Astrocyte (in vitro differentiated cells and primary cell): Measurements from ENCODE around the gene CDYL. TPM values are rescaled to one million over a fixed set of nuclear protein-coding genes. Genes with fewer than 3 reads are reported as not detected.

Experiments used
- DNase-seq: peaks from one replicate; pipeline ENCODE4 v3.0.0-alpha.2; 2010; ENCODE audit warnings: low read depth
- FAIRE-seq: peaks from 2 replicates; lab custom pipeline; 2011; peaks lifted over from hg19 to GRCh38; lab: Jason Lieb, UNC
- H2AFZ ChIP-seq: 2 replicates; pipeline ENCODE4 v1.6.0; 2012; ENCODE audit warnings: low read depth, low read length, inconsistent platforms
- H3K27ac ChIP-seq: 2 replicates; pipeline ENCODE4 v1.5.1; 2011; ENCODE audit warnings: low read depth, low read length, inconsistent platforms
- H3K27me3 ChIP-seq: 2 replicates; pipeline ENCODE4 v1.6.0; 2011; ENCODE audit warnings: low read length, inconsistent platforms; ENCODE audit not compliant: insufficient read depth
- H3K36me3 ChIP-seq: 2 replicates; pipeline ENCODE4 v1.5.1; 2011; ENCODE audit warnings: low read length, inconsistent platforms; ENCODE audit not compliant: insufficient read depth
- H3K4me1 ChIP-seq: 2 replicates; pipeline ENCODE4 v1.5.1; 2011; ENCODE audit warnings: low read length, inconsistent platforms; ENCODE audit not compliant: insufficient read depth
- H3K4me2 ChIP-seq: 2 replicates; pipeline ENCODE4 v1.6.0; 2012; ENCODE audit warnings: low read length, inconsistent platforms
- H3K4me3 ChIP-seq: 2 replicates; pipeline ENCODE4 v1.5.1; 2011; ENCODE audit warnings: low read depth, mild to moderate bottlenecking, low read length, inconsistent platforms; ENCODE audit not compliant: insufficient read depth
- H3K79me2 ChIP-seq: 2 replicates; pipeline ENCODE4 v1.6.0; 2012; ENCODE audit warnings: mild to moderate bottlenecking, low read length, inconsistent platforms; ENCODE audit not compliant: insufficient read depth
- H3K9ac ChIP-seq: 2 replicates; pipeline ENCODE4 v1.6.0; 2012; ENCODE audit warnings: mild to moderate bottlenecking, low read length, inconsistent platforms
- H3K9me3 ChIP-seq: 2 replicates; pipeline ENCODE4 v1.5.1; 2012; ENCODE audit warnings: low read depth, mild to moderate bottlenecking, low read length, inconsistent platforms; ENCODE audit not compliant: insufficient read depth
- H4K20me1 ChIP-seq: 2 replicates; pipeline ENCODE4 v1.6.0; 2012; ENCODE audit warnings: low read length, inconsistent platforms; ENCODE audit not compliant: insufficient read depth
- H3K27ac Mint-ChIP-seq: one replicate; pipeline ENCODE4 v1.8.0; 2021; ENCODE audit warnings: mild to moderate bottlenecking, mixed read lengths; ENCODE audit not compliant: unreplicated experiment
- H3K27me3 Mint-ChIP-seq: one replicate; pipeline ENCODE4 v1.8.0; 2021; ENCODE audit warnings: low read depth, mixed read lengths; ENCODE audit not compliant: unreplicated experiment
- H3K36me3 Mint-ChIP-seq: one replicate; pipeline ENCODE4 v1.8.0; 2021; ENCODE audit warnings: low read depth, mixed read lengths; ENCODE audit not compliant: unreplicated experiment
- H3K4me1 Mint-ChIP-seq: one replicate; pipeline ENCODE4 v1.8.0; 2021; ENCODE audit warnings: low read depth, mixed read lengths; ENCODE audit not compliant: unreplicated experiment
- H3K4me3 Mint-ChIP-seq: one replicate; pipeline ENCODE4 v1.8.0; 2021; ENCODE audit warnings: mild to moderate bottlenecking, moderate library complexity, mixed read lengths; ENCODE audit not compliant: unreplicated experiment
- H3K9me3 Mint-ChIP-seq: one replicate; pipeline ENCODE4 v1.8.0; 2021; ENCODE audit warnings: mild to moderate bottlenecking, mixed read lengths; ENCODE audit not compliant: unreplicated experiment
- EZH2 ChIP-seq: IDR thresholded peaks from 2 replicates; pipeline ENCODE4 v1.6.1; 2012; ENCODE audit warnings: mild to moderate bottlenecking, low read length, inconsistent platforms; ENCODE audit not compliant: insufficient read depth
- total RNA-seq: library from RNA; stranded (reverse); gene quantifications from 2 replicates; pipeline ENCODE4 v1.2.1, GENCODE V29; 2021
- TF ChIP-seq, protein P1 (sequence below): IDR thresholded peaks from 2 replicates; pipeline ENCODE4 v1.5.1; 2011; ENCODE audit warnings: low read depth, mild to moderate bottlenecking, inconsistent platforms, low read length, moderate library complexity; ENCODE audit not compliant: insufficient read depth

Gene CDYL
- total RNA-seq, 1 donor from 2014 or later = 87.1 TPM

DNA sequence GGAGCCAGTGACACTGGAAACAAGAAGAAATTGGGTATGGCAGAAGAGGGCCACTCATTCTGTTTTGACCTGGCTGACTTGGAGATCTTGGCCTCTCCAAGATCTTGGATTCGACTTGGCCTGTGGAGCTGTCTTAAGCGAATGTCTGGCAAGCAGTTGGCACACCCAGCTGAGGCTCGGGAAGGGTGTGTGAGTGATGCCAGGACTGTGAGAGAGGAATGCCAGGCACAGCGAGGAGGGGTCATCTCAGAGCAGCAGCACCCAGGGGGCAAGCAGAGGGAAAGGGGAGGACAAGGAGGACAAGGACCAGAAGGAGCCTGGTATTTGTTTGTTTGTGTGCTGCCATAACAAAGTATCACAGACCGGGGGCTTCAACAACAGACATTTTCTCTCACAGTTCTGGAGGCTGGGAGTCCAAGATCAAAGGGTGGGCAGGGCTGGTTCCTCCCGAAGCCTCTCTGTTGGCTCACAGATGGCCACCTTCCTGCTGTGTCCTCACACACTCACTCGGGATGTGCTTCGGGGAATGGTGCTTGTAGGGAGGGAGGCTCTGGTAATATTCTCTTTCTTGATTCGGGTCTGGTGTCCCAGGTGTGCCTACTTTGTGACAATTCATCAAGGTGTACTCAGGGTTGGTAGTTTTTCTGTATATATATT is 194.7 kb downstream of the CDYL start:
- no peak for TF ChIP-seq EZH2
- TF ChIP-seq, protein P1, sequence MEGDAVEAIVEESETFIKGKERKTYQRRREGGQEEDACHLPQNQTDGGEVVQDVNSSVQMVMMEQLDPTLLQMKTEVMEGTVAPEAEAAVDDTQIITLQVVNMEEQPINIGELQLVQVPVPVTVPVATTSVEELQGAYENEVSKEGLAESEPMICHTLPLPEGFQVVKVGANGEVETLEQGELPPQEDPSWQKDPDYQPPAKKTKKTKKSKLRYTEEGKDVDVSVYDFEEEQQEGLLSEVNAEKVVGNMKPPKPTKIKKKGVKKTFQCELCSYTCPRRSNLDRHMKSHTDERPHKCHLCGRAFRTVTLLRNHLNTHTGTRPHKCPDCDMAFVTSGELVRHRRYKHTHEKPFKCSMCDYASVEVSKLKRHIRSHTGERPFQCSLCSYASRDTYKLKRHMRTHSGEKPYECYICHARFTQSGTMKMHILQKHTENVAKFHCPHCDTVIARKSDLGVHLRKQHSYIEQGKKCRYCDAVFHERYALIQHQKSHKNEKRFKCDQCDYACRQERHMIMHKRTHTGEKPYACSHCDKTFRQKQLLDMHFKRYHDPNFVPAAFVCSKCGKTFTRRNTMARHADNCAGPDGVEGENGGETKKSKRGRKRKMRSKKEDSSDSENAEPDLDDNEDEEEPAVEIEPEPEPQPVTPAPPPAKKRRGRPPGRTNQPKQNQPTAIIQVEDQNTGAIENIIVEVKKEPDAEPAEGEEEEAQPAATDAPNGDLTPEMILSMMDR = no peak
- no peak overlapping the region for H3K27ac ChIP-seq
- H3K4me3 ChIP-seq = no peak overlapping the region
- no peaks in the 10 kb centered on the region for H3K4me1 Mint-ChIP-seq
- no peaks in the 10 kb centered on the region for H3K27me3 ChIP-seq
- no peaks in the 10 kb centered on the region for H3K79me2 ChIP-seq
- no peaks in the 10 kb centered on the region for H3K4me1 ChIP-seq
- H3K27ac Mint-ChIP-seq = no peak overlapping the region
- DNase-seq (no peak), FAIRE-seq (no peak)
- H3K4me3 Mint-ChIP-seq = no peak overlapping the region
- no peak overlapping the region for H3K4me2 ChIP-seq
- H3K36me3 ChIP-seq = no peaks in the 10 kb centered on the region
- H2AFZ ChIP-seq = peak overlapping the region; percentile 34
- H3K9me3 Mint-ChIP-seq = peaks cover 8% of the 10 kb centered on the region
- H3K36me3 Mint-ChIP-seq = no peaks in the 10 kb centered on the region
- H3K9me3 ChIP-seq = no peaks in the 10 kb centered on the region
- no peak overlapping the region for H3K9ac ChIP-seq
- peaks cover 12% of the 10 kb centered on the region for H3K27me3 Mint-ChIP-seq
- no peaks in the 10 kb centered on the region for H4K20me1 ChIP-seq

DNA sequence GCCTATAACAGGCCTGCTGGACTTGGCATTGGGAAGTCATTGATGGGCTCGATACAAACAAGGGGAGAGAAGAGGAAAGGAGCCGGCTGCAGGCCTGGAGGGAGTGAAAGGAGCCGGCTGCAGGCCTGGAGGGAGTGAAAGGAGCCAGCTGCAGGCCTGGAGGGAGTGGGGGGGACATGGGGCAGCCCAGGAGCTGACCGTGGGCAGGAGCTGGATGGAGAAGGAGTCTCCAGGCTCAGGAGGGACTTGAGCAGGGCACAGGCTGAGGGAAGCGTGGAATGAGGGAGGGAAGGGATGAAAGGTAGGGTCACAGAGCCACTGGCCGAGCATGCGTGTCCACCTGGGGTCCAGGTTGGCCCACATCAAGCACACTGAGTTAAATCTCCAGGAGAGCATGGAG is 195.6 kb downstream of the CDYL start:
- H3K4me3 ChIP-seq = no peak overlapping the region
- DNase-seq (no peak), FAIRE-seq (no peak)
- H3K27ac ChIP-seq = no peak overlapping the region
- no peak overlapping the region for H2AFZ ChIP-seq
- no peaks in the 10 kb centered on the region for H3K27me3 ChIP-seq
- no peaks in the 10 kb centered on the region for H3K4me1 Mint-ChIP-seq
- no peak overlapping the region for H3K4me3 Mint-ChIP-seq
- no peaks in the 10 kb centered on the region for H4K20me1 ChIP-seq
- no peaks in the 10 kb centered on the region for H3K79me2 ChIP-seq
- no peaks in the 10 kb centered on the region for H3K36me3 ChIP-seq
- H3K9ac ChIP-seq = no peak overlapping the region
- peaks cover 12% of the 10 kb centered on the region for H3K27me3 Mint-ChIP-seq
- H3K27ac Mint-ChIP-seq = no peak overlapping the region
- no peaks in the 10 kb centered on the region for H3K4me1 ChIP-seq
- no peaks in the 10 kb centered on the region for H3K36me3 Mint-ChIP-seq
- peaks cover 12% of the 10 kb centered on the region for H3K9me3 Mint-ChIP-seq
- H3K9me3 ChIP-seq = no peaks in the 10 kb centered on the region
- TF ChIP-seq EZH2 = no peak
- TF ChIP-seq, protein P1 = no peak
- H3K4me2 ChIP-seq = no peak overlapping the region

DNA sequence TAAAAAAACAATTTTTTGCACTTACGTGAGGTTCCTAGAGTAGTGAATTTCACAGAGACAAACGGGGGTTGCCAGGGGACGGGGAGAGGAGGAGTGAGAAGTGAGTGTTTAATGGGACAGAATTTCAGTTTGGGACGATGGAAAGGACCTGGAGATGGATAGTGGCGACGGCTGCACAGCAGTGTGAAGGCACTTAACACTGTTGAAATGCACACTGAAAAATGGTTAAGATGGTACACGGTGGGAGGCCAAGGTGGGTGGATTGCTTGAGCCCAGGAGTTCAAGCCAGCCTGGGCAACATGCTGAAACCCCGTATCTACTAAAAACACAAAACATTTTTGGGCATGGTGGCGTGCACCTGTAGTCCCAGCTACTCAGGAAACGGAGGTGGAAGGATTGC is 196.2 kb downstream of the CDYL start:
- Mint-ChIP-seq H3K27me3 (peaks cover 12% of the 10 kb centered on the region), H3K27ac (no peak overlapping the region), H3K4me3 (no peak overlapping the region), H3K36me3 (no peaks in the 10 kb centered on the region), H3K4me1 (no peaks in the 10 kb centered on the region), H3K9me3 (peaks cover 14% of the 10 kb centered on the region)
- Histone ChIP-seq H3K79me2 (no peaks in the 10 kb centered on the region), H3K36me3 (no peaks in the 10 kb centered on the region), H3K4me2 (no peak overlapping the region), H3K27ac (no peak overlapping the region), H3K4me3 (no peak overlapping the region), H3K4me1 (no peaks in the 10 kb centered on the region), H2AFZ (no peak overlapping the region), H3K9ac (no peak overlapping the region), H4K20me1 (no peaks in the 10 kb centered on the region), H3K9me3 (no peaks in the 10 kb centered on the region), H3K27me3 (no peaks in the 10 kb centered on the region)
- TF ChIP-seq, protein P1 = no peak
- no peak for TF ChIP-seq EZH2
- DNase-seq (no peak), FAIRE-seq (no peak)
